GM19438 (cell line): ENCODE measurements around the gene BCOR.

Experiments
- ATAC-seq: cut with Tn5 transposase; IDR thresholded peaks from one replicate; pipeline ENCODE4 v1.9.1; 2021; ENCODE audit warnings: low read depth; ENCODE audit not compliant: unreplicated experiment

BCOR gene

DNA sequence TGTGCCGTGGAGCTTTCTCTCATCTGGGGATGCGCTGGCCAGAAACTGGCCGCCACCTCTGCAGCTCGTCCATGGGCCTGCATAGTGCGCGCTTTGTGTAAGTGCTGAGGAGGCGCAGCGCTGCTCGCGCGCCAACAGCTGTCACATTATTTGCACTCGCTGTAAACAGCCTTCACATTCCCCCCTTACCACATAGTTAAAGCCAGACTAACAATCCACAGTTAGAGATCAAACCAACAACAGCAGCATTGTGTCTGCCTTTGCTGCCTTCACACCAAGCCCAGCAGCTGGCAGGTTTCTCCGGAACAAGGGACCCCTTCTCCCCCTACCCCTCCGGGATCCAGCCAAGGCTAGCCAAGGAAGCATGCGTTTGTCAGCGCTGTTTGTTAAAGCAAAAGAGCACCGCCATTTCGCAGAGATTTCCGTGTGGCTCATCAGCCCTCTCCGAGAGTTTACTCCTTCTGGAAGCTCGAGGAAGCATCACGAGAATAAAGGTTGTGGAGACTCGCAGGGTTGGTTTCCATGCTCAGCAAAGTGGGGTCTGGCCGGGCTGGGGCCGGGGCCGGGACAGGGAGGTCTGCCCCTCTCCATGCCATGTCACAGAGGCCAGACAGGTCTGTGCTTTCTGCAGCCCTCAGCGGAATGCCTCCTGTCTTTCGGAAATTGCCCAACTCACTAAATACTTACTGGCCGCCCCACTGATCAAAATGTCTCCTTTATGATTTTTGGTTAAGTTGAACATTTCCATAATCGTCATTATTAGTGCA, 11.0 kb downstream of the BCOR start:
- no peak for ATAC-seq

DNA sequence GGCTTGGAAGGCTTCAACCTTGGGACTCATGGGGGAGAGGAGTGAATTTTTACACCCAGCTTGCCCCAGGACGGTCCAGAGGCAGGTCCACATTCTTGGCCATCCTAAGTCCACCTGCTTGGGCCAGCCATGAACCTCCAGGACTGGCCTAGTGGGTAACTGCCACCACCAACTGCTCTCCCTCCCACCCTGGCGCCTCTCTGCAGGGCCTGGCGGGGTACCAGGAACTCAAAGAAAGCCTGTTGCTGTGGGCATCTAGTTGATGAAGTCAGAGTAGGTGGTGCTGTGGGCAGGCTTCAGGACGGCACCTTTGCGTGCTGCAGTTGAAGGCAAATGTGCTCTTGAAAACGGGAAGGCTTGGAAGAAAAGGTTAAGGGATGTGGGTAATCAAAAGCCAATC, 12.0 kb downstream of the BCOR start:
- ATAC-seq: no peak

DNA sequence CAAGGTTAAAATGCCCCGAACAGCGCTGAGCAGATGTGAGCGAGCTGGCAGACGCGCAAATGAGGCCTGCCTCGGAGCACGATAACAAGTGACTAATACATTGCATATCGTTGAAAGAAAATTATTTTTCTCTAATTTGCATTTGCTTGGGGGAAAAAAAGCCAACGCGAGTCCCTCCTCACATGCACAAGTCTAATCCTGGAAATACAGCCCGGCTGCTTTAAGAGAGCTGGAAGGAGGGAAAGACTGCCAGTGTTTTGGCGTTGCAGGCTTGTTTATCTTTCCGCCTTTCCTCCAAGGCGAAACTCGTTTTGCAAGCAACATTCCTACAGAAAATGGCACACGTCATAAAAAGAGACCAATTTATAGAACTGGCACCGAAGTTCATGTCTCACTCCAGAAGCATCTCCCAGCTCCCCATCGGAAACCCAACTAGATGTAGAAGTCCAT, 12.6 kb downstream of the BCOR start:
- no peak for ATAC-seq

DNA sequence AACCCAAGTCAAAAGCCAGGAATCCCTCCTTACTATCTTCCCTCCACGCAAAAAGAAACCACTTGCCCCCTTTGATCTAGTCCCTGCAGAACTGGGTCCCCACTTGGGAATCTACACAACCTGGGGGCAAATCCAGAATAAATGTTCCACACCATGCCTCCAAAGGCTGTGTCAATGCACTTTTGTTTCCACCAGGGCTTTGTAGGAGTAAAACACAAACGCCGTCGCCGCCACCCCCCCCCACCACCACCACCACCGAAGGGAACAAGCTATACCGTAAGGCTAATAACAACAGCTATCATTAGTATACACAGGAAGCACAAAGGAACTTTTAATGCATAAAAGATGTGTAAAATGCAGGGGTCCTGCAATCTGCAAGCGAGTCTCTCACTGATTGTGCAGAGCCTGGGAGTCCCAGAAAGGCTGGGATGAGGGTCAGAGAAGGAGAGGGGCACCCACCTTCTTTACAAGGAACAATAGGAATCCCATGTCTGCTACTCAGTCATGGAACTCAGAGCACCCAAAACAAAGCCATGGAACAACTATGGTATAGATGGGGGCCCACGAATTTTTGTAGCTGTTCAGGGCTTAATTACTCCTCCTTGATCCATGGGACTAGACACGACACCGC, 13.2 kb downstream of the BCOR start:
- ATAC-seq: no peak

DNA sequence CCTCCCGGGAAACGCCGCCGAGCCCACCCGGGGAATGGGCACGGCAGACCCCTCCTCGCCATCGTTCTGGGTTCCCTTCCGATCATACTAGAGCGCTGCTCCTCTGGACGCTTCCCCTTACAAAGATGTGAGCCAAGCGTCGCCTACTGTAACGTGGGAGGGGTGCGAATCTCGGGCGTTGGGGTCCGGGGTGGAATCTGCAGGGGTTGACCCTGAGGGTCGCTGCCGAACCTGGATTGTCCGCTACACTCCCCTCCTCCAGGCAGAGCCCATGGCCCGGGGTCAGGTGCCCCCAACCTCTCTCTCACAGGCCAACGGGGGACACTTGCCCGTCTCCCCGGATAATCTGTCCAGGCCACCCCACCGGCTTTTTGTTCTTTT, 13.8 kb downstream of the BCOR start:
- ATAC-seq: no peak

DNA sequence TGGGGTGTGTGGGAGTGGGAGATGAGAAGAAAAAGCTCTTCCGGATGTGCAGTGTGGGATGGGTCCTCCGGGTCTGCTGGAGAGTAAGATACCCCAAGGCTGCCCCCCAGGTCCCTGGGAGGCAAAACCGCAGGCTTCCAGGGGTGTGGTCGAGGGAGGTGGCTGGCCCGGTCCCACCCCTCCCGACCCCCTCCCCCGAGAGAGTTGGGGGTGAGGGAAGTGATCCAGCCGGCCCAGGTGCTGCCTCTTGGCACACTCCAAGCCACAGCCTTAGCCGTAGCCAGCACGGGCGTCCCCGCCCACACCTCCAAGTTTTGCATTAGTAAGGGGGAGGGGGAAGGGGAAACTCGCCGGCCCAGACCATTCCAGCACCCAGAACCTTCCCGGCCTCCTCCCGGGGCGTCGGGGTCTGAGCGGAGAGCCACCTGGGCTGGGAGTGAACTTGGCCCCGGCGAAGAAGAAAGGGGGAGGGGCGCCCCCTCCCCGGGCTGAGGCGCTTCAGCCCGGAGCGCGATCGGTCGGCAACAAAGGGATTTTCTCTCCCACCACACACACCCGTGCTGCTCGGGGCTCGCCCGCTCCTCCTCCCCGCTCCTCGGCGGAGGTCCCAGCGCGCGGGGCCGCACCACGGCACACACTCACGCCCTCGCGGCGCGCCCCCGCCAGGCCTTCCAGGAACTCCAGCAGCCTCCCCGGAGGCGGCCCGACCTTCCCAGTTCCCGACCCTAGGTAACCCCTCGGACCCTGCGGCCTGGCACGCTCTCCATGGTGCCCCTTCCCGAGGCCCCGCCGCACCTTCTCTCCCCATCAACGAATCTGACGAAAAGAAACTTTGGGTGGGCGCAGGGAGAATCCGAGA, 14.4 kb downstream of the BCOR start:
- ATAC-seq: peak; percentile 60

DNA sequence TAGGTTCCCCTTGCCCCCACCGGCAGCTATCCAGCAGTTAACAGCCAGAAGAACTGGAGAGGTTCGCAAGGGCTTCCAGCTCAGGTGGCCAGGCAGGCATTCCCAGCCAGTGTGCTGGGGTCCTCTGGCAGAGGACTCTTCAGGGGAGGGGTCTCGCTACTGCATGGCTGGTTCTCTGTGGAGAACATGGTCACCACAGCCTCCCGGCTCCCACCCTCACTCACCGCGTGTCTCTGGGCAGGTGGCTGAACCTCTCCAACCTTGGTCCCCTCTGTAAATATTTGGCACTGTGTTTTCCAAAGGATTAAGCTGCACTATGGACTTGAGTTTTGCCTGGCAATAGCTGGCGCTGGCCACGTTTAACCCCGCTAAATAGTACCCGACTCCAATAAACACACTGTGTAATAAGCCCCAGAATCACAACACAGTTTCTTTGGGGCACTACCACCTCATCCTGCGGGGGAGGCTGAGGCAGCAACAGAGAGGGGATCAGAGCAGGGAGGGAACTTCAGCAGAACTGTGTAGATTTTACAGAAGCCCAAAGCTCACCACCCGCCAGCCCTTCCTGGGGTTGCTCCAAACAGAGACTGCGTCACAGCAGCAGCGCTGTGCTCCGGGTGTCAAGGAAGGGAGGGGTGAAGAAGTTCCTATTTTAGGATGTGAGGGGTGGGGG, 15.2 kb downstream of the BCOR start:
- no peak for ATAC-seq

DNA sequence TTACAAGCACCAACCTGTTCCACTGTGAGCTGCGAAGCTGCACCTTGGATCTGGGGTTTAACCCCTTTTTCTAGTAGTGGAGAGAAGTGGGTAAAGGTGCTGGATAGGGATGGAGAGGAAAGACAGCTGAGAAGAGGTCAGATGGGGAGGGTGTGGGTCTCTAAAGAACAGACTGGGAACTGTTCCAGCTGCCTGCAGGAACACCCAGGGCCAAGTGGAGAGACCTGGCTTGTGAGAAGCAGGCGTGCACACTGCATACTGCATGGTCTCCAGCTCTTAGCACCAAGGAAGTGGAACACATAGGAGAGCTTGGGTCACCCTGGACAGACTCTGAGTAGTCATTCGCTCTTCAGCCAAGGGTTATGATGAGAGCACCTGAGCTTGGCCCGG, 16.1 kb downstream of the BCOR start:
- ATAC-seq: no peak

DNA sequence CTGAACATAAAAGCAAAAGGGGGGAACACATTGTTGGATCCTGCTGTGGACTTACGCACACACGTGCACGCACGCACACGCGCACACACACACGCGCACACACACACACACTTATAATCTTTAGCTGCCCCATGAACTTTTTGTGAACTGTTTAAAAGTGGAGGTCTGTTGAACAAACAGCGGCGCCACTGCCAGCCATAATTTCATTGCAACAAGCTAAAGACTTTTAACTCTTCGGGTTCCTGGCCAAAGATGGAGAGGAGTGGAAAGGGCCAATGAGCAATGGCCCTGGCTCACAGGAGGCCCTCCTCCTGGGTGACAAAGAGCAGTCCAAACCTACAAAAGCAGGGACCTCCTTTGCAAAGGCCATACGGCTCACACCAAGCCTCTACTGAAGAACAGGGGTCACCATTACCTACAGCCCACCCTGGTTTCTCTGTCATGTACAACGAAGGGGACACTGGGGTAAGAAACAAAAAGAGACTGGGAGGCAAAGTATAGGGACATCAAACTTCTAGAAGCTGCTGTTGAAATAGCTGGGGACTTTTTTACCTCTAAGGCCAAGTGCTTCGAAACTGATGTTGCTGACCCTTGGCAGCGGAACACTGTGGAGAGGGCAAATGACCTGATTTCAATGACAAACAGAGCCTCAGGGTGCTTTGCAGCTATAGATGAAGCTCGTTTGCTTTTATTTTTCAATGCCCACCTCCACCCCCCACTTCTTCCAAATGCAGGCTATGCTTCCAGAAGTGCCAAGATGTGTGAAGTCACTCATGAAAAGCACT, 16.7 kb downstream of the BCOR start:
- ATAC-seq: no peak

DNA sequence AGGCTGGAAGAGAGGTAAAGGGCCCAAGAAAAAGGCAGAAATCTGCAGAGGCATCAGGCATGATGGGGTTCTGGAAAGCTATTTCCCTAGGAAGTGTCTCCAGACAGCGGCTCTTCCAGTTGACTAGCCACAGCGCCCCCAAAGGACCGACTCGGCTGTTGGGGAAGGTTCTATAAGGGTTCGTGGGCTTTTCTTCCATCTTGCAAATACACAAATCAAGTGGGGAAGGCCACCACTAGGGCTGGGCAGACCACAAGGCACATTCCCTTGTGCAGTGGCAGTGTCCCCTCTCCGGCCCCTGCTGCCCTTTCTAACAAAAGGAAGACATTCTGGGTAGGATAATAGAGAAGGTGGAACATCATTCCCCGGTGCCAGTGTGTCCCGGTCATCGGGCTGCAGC, 18.2 kb downstream of the BCOR start:
- no peak for ATAC-seq

DNA sequence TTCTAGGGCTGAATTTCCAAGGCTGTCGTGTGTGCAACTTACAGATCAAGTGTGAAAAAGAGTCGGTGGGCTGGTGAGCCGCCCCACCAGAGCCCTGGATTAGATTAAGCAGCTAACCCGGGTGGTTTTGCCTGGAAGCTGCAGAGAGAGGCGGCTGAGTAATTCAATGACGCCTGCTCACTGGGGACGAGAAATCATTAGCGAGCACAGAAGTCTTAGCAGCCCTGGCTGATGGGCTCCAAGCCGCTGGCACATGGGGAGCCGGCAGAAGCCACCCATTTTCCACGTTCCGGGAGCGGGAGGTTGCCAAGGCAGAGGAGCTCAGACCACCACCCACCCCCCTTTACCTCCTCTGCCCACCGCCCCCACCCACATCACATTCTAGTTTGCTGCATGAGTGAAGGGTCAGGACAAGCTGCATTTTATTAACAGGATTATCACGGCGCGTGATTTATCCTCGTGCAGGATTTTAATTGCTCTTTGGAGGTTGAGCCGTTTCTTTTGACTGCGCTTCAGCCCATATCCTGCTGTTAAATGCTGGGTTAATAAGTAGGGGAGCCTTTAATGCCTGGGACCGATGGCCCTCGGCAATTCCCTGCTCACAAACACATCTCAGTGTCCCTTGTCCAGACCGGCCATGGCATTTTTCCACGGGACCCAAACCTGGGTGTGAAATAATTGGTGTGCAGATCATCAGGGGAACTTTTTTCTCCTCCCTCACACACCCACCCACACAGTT, 19.1 kb downstream of the BCOR start:
- ATAC-seq: no peak

DNA sequence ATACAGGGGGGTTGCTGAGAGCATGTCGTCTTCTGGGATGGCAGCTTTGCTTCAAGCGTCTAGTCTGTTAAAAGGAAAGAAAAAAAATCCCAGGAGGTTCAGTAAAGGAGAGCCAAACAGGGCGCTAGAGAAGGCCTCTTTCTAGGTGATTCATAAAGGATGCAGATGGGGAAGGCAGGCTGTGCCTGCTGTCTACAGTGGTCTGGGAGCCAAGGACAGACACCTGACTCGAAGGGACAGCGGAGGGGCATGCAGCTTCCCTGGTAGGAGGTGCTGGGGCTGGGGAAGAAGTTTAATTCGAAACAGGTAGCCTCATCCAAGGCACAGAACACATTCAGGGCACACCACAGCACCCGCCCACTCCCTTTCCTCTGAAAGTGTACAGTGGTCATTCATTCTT, 19.9 kb downstream of the BCOR start:
- ATAC-seq: no peak

DNA sequence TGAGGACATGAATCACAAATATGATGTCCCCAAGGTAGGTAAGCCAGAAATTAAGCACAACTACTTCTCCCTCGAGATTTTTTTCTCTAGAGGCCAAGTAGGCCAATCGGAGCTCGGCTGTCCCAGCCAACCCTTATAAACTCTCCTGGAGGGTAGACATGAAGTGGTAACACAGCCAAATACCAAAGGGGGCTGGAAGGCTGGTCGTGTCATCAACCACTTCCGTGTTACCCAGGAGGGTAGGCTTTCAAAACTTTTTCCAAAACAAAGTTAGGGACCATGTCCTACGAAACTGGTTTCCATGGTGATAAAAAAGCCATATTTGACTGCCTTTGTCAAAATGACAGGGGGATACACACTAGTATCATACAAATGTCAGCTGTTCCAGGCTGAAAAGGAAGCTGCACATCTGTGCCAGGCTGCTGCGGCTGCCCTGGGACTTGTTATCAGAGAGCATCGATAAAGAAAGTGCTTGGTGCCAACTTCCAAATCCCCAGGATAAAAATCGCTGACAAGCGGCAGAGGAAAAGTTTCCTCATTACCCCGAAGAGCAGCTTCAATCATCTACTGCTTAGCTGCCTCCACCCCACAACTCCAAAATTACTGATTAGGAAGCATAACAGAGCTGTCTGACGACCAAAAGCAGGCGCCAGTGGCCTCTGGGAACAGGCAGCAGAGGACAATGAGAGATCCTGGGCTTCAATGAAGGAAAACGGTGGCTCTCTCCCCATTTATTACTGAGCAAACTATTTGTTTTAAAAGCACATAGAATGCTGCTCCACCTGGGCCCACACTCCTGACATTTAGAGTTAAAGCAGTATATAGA, 20.8 kb downstream of the BCOR start:
- no peak for ATAC-seq

DNA sequence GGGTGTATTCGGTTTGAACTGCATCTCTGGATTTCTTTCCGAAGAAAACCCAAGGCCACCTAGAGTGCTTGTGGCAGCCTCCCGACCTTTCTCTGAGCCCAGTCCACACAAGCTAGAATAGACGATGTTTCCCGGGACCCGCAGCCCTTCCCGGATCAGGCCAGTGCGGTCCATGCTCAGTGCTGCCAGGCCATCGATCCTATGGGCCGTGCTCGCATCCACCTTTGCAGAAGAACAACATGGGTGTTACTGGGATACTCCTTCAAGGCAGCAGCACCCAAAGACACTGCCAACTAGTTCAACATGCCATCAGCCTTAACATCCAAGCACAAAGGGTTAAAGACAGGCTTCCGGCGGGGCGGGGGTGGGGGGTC, 22.8 kb downstream of the BCOR start:
- no peak for ATAC-seq

DNA sequence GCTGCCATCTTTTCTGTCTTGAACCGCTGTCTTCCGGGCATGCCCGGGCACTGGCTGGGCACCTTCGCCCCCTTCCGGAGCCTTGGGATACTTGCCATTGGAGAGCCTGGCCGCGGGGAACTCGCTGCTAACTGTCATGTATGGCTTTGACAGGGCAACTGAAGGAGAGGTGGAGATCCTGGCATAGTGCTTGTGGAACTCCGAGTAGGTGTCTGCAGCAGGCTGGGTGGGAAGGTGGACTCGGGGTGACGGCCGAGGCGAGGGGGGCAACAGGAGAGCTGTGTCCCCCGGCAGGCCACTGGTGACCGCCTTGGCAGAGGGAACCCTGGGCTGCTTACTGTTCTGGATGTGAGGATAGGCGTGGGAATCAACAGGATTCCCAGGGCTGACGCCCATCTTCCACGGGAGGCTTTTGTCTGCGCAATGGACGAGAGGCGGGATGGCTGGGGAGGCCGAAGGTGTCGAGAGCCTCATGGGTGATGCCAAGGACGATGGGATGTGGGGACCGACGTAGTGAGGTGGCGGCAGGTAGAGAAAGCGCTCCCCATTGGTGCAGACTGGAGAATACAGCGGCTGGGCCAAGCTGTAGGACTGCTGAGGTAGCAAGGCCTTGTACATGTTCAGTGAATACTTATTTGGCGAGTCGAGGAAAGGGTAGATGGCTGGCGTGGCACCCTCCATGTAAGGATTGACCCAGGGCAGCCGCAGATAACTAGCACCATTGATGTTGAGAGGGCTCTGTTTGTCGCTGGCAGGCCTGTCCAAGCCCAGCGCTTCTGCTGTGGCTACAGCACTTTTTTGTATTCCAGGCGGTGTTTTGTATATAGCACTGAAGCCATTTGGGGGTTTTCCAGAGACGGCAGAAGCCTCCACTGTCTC, 23.4 kb downstream of the BCOR start:
- ATAC-seq: no peak

DNA sequence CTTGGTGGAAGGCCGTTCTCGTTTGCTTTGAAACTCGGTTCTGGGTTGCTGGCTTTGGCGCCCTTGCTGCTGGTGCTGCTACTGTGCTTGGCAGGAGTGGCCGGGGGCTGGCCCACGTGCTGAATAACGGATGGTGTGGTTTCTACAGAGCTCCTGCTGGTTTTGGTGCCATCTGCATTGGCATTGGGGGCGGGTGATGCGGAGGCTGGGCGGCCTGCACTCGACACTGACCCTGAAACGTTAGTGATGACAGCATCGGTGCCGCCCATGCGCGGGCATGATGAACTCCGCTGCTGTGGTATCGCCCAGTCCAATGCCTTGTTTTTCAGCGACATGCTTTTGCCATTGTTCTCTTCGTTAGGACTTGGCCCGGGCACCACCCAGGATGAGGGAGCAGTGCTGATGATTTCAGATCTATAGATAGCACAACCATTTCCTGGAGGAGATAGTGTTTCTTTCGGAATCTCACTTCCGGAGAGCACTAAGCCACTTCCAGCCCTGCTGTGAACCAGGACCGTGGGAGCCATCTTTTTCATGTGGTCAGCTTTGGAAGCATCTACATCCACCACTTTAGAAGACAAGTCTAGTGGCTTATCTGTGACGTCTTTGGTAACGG, 24.2 kb downstream of the BCOR start:
- no peak for ATAC-seq

DNA sequence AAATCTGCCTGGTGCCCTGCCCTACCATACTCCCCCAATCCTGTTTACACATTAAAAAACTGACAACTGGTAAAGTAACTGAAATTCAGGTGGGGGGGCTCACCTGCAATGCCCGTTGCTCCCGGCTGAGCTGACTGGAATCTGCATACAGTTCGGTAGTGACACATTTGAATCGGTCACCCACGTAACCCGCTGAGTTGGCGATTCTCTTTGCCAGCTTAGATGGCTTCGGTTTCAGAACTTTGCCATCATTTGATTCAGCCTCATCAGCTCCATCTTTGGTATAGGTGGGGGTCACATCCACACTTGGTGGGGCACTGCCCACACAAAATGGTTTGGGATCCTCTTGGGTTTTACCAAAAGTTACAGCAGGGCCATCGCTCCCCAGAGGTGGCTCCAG, 25.5 kb downstream of the BCOR start:
- no peak for ATAC-seq
